Osteoblast (primary cell): ENCODE measurements around the gene WEE2. TPM values are rescaled to one million over a fixed set of nuclear protein-coding genes. Genes with fewer than 3 reads are reported as not detected.
A peak's percentile ranks its signal among the peaks of the same experiment; 100 is the strongest.

Source experiments
- DNase-seq: peaks from one replicate; pipeline ENCODE4 v3.0.0; 2011; ENCODE audit warnings: low spot score, mixed read lengths; ENCODE audit not compliant: insufficient read length; ENCODE audit errors: missing footprints
- H2AFZ ChIP-seq: 2 replicates; pipeline ENCODE4 v1.6.0; 2011; ENCODE audit warnings: mild to moderate bottlenecking, low read length
- H3K27ac ChIP-seq: 2 replicates; pipeline ENCODE4 v1.5.1; 2011; ENCODE audit warnings: mild to moderate bottlenecking, low read depth, low read length, moderate library complexity
- H3K27me3 ChIP-seq: 2 replicates; pipeline ENCODE4 v1.6.0; 2012; ENCODE audit warnings: mild to moderate bottlenecking, control low read depth, inconsistent platforms, low read length, moderate library complexity; ENCODE audit not compliant: insufficient read depth
- H3K36me3 ChIP-seq: 2 replicates; pipeline ENCODE4 v1.5.1; 2011; ENCODE audit warnings: mild to moderate bottlenecking, low read length, control low read depth, moderate library complexity; ENCODE audit not compliant: insufficient read depth
- H3K4me1 ChIP-seq: 2 replicates; pipeline ENCODE4 v1.5.1; 2011; ENCODE audit warnings: mild to moderate bottlenecking, low read length, control low read depth, moderate library complexity; ENCODE audit not compliant: insufficient read depth
- H3K4me2 ChIP-seq: 2 replicates; pipeline ENCODE4 v1.6.0; 2011; ENCODE audit warnings: mild to moderate bottlenecking, low read length; ENCODE audit not compliant: insufficient read depth
- H3K4me3 ChIP-seq: fragments of 200-600 bp; sonication (generic); 3 replicates; pipeline ENCODE4 v1.5.1; 2012; ENCODE audit warnings: mild to moderate bottlenecking, low read length, inconsistent platforms; ENCODE audit not compliant: insufficient read depth
- H3K79me2 ChIP-seq: 2 replicates; pipeline ENCODE4 v1.6.0; 2012; ENCODE audit warnings: mild to moderate bottlenecking, low read length, control low read depth, inconsistent platforms; ENCODE audit not compliant: insufficient read depth
- H3K9me3 ChIP-seq: 2 replicates; pipeline ENCODE4 v1.5.1; 2011; ENCODE audit warnings: low read depth, low read length, control low read depth
- H4K20me1 ChIP-seq: 2 replicates; pipeline ENCODE4 v1.6.0; 2012; ENCODE audit warnings: mild to moderate bottlenecking, low read length, control low read depth; ENCODE audit not compliant: insufficient read depth
- CTCF ChIP-seq: IDR thresholded peaks from 2 replicates; pipeline ENCODE4 v1.5.1; 2011; ENCODE audit warnings: mild to moderate bottlenecking, low read depth, low read length, moderate library complexity; ENCODE audit errors: extremely low read depth
- total RNA-seq: library from RNA; depleted of rRNA; stranded (reverse); fragments of >200 nt; gene quantifications from 2 replicates; pipeline ENCODE4 v1.2.3, GENCODE V29; 2012

The WEE2 gene
- not detected in 2 replicates for total RNA-seq

DNA sequence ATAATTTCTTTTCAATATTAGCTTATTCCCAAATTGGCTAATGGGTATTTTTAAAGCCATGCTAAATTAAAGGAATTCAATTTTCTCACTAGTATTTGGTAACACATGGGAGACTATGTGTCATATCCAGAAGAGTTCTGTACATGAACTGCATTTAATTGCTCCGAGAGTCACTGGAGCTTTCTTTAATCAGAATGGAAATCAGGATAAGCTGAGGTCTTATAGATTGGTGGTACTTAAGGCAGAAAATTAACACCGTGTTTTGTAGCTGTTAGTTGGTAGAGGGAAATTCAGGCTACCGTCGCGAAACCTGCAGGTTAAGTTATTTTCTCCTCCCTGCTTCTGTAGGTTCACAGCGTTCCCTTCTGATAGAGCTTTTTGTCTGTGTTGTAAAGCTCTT lies at the start of gene WEE2:
TSS of gene WEE2 (plus strand) at position 3 of the 400 bp plus-strand sequence. CDS start 406 bp downstream, outside the sequence.
- Histone ChIP-seq H3K27me3 (no peaks in the 10 kb centered on the region), H3K36me3 (no peaks in the 10 kb centered on the region), H3K4me3 (no peak within 1 kb of the TSS), H2AFZ (no peak within 1 kb of the TSS), H3K4me1 (peaks cover 3% of the 10 kb centered on the region), H3K4me2 (no peak within 1 kb of the TSS), H4K20me1 (no peaks in the 10 kb centered on the region), H3K27ac (no peak within 1 kb of the TSS), H3K79me2 (no peaks in the 10 kb centered on the region), H3K9me3 (no peaks in the 10 kb centered on the region)
- no peak for DNase-seq
- TF ChIP-seq CTCF = no peak

DNA sequence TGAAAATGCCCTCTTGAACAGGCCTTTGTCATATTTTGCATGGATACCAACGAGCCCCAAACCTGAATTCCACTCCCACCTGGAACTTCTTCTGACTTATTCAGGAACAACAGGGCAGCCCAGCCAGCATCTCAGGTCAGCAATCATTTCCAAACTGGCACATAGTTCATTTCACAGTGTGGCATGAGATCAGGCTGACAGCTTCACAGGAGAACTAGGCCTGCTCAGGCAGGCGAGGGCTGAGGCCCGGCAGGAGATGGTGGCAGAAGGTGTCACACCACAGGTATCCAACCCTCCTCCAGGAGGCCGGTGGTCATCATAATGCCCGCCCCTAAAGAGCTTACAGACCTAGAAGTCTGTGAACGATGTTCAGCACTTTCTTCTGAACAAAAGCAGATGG lies 48.7 kb upstream of the WEE2 start:
- no peak for DNase-seq
- no peaks in the 10 kb centered on the region for H3K79me2 ChIP-seq
- no peaks in the 10 kb centered on the region for H3K27me3 ChIP-seq
- H3K4me3 ChIP-seq = no peak overlapping the region
- TF ChIP-seq CTCF = no peak
- H3K27ac ChIP-seq = no peak overlapping the region
- H2AFZ ChIP-seq = no peak overlapping the region
- no peaks in the 10 kb centered on the region for H4K20me1 ChIP-seq
- H3K4me2 ChIP-seq = no peak overlapping the region
- no peaks in the 10 kb centered on the region for H3K9me3 ChIP-seq
- H3K36me3 ChIP-seq = peaks cover 30% of the 10 kb centered on the region
- H3K4me1 ChIP-seq = no peaks in the 10 kb centered on the region

DNA sequence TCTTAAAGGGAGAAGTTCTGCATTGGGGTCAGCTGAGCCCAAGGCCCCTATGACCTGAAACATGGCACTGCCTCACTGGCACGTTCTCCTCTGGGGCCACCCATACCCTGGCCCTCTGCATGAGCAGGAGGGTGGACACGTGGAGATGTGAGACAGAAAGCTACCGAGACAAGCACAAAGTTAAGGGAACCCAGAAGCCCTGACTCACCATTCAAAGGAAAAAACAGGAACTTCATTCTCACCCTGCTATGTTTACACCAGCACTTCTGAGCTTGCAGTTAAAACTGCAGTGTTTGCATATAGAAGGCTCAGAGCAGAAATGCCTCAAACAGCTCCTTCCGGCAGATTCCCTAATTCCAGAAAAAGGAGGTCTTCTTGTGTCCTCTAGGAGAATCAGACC lies 47.9 kb upstream of the WEE2 start:
- Histone ChIP-seq H3K4me2 (no peak overlapping the region), H3K4me3 (no peak overlapping the region), H2AFZ (no peak overlapping the region), H4K20me1 (no peaks in the 10 kb centered on the region), H3K27me3 (no peaks in the 10 kb centered on the region), H3K36me3 (peaks cover 30% of the 10 kb centered on the region), H3K27ac (no peak overlapping the region), H3K9me3 (no peaks in the 10 kb centered on the region), H3K79me2 (no peaks in the 10 kb centered on the region), H3K4me1 (no peaks in the 10 kb centered on the region)
- TF ChIP-seq CTCF = no peak
- DNase-seq = no peak

DNA sequence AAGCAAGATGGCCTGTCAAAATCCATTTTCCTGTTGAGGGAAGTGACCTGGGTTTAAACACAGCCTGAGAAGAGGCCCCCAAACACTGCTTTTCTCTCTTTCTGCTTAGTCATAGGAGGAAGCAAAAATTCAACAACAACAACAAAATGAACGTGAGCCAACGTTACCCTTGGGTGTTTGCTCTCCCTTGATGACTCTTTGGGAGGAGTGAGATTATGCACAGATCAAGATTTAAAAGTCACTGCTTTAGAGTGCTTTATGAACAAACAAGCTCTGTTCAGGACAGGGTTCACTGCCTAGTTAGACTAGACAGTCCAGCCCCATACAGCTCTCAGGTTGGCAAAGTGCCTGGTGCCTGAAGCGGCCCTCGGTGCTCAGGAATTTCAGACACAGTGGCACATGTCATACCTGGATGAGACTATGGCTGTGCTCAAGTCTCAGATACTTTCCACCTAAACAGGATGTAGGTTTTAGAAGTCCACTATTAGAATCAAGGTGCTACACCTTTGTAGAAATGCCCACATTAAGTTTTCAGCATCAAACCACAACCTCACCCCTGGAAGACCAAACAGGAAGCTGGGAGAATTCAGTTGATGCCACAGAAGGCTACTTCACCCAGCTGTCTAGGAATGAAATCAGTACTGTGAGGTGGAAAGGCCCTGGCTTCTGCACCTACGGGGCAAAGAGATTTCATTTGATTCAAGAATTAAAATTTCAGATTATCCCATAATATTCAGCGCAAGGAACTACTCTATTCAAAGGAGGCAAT lies 44.9 kb upstream of the WEE2 start:
- H3K36me3 ChIP-seq = peaks cover 21% of the 10 kb centered on the region
- no peak overlapping the region for H3K27ac ChIP-seq
- no peak overlapping the region for H3K4me2 ChIP-seq
- no peaks in the 10 kb centered on the region for H3K9me3 ChIP-seq
- H3K79me2 ChIP-seq = no peaks in the 10 kb centered on the region
- peak; percentile 54 for DNase-seq
- no peak overlapping the region for H3K4me3 ChIP-seq
- H3K27me3 ChIP-seq = no peaks in the 10 kb centered on the region
- no peak overlapping the region for H2AFZ ChIP-seq
- no peaks in the 10 kb centered on the region for H3K4me1 ChIP-seq
- TF ChIP-seq CTCF = no peak
- H4K20me1 ChIP-seq = no peaks in the 10 kb centered on the region
